Astrocyte (in vitro differentiated cells and primary cell): Measurements from ENCODE around the gene SFT2D1. TPM values are rescaled to one million over a fixed set of nuclear protein-coding genes. Genes with fewer than 3 reads are reported as not detected.

Experiments
- DNase-seq: peaks from one replicate; pipeline ENCODE4 v3.0.0-alpha.2; 2010; ENCODE audit warnings: low read depth
- FAIRE-seq: peaks from 2 replicates; lab custom pipeline; 2011; peaks lifted over from hg19 to GRCh38; lab: Jason Lieb, UNC
- H2AFZ ChIP-seq: 2 replicates; pipeline ENCODE4 v1.6.0; 2012; ENCODE audit warnings: low read depth, low read length, inconsistent platforms
- H3K27ac ChIP-seq: 2 replicates; pipeline ENCODE4 v1.5.1; 2011; ENCODE audit warnings: low read depth, low read length, inconsistent platforms
- H3K27me3 ChIP-seq: 2 replicates; pipeline ENCODE4 v1.6.0; 2011; ENCODE audit warnings: low read length, inconsistent platforms; ENCODE audit not compliant: insufficient read depth
- H3K36me3 ChIP-seq: 2 replicates; pipeline ENCODE4 v1.5.1; 2011; ENCODE audit warnings: low read length, inconsistent platforms; ENCODE audit not compliant: insufficient read depth
- H3K4me1 ChIP-seq: 2 replicates; pipeline ENCODE4 v1.5.1; 2011; ENCODE audit warnings: low read length, inconsistent platforms; ENCODE audit not compliant: insufficient read depth
- H3K4me2 ChIP-seq: 2 replicates; pipeline ENCODE4 v1.6.0; 2012; ENCODE audit warnings: low read length, inconsistent platforms
- H3K4me3 ChIP-seq: 2 replicates; pipeline ENCODE4 v1.5.1; 2011; ENCODE audit warnings: low read depth, mild to moderate bottlenecking, low read length, inconsistent platforms; ENCODE audit not compliant: insufficient read depth
- H3K79me2 ChIP-seq: 2 replicates; pipeline ENCODE4 v1.6.0; 2012; ENCODE audit warnings: mild to moderate bottlenecking, low read length, inconsistent platforms; ENCODE audit not compliant: insufficient read depth
- H3K9ac ChIP-seq: 2 replicates; pipeline ENCODE4 v1.6.0; 2012; ENCODE audit warnings: mild to moderate bottlenecking, low read length, inconsistent platforms
- H3K9me3 ChIP-seq: 2 replicates; pipeline ENCODE4 v1.5.1; 2012; ENCODE audit warnings: low read depth, mild to moderate bottlenecking, low read length, inconsistent platforms; ENCODE audit not compliant: insufficient read depth
- H4K20me1 ChIP-seq: 2 replicates; pipeline ENCODE4 v1.6.0; 2012; ENCODE audit warnings: low read length, inconsistent platforms; ENCODE audit not compliant: insufficient read depth
- H3K27ac Mint-ChIP-seq: one replicate; pipeline ENCODE4 v1.8.0; 2021; ENCODE audit warnings: mild to moderate bottlenecking, mixed read lengths; ENCODE audit not compliant: unreplicated experiment
- H3K27me3 Mint-ChIP-seq: one replicate; pipeline ENCODE4 v1.8.0; 2021; ENCODE audit warnings: low read depth, mixed read lengths; ENCODE audit not compliant: unreplicated experiment
- H3K36me3 Mint-ChIP-seq: one replicate; pipeline ENCODE4 v1.8.0; 2021; ENCODE audit warnings: low read depth, mixed read lengths; ENCODE audit not compliant: unreplicated experiment
- H3K4me1 Mint-ChIP-seq: one replicate; pipeline ENCODE4 v1.8.0; 2021; ENCODE audit warnings: low read depth, mixed read lengths; ENCODE audit not compliant: unreplicated experiment
- H3K4me3 Mint-ChIP-seq: one replicate; pipeline ENCODE4 v1.8.0; 2021; ENCODE audit warnings: mild to moderate bottlenecking, moderate library complexity, mixed read lengths; ENCODE audit not compliant: unreplicated experiment
- H3K9me3 Mint-ChIP-seq: one replicate; pipeline ENCODE4 v1.8.0; 2021; ENCODE audit warnings: mild to moderate bottlenecking, mixed read lengths; ENCODE audit not compliant: unreplicated experiment
- EZH2 ChIP-seq: IDR thresholded peaks from 2 replicates; pipeline ENCODE4 v1.6.1; 2012; ENCODE audit warnings: mild to moderate bottlenecking, low read length, inconsistent platforms; ENCODE audit not compliant: insufficient read depth
- total RNA-seq: library from RNA; stranded (reverse); gene quantifications from 2 replicates; pipeline ENCODE4 v1.2.1, GENCODE V29; 2021
- TF ChIP-seq, protein P1 (sequence below): IDR thresholded peaks from 2 replicates; pipeline ENCODE4 v1.5.1; 2011; ENCODE audit warnings: low read depth, mild to moderate bottlenecking, inconsistent platforms, low read length, moderate library complexity; ENCODE audit not compliant: insufficient read depth

Gene SFT2D1
- total RNA-seq, 1 donor from 2014 or later: 63.9 TPM

DNA sequence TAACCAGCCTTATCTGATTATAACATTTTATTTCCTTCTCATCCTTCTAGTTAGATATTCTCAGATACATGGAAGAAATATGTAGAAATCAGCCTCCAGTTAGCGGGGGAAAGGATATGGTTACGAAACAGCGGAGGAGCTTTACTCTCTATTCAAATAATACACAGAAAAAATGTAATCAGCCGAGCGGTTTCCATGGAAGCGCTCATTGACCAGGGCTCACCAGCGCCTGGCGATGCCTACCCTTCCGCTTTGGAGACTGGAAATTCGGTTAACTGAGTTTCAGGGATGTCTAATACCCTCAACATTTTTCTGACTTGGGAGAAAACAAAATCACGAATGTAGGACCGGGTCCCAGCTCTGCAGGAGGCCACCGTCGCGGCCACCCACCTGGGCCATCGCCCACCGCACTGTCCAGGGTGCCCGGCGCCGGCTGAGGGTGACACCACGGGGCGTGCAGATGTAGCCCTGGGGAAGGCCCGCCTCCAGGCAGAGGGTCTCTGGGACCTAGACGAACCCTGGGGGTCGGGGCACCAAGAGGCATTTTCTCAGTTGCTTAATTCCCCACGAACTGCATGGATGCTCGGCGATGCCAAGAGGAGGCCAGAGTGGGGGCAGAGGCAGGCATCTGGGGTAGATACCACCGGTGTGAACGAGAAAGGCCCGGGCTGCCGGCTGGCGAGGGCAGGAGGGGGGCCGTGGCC is 35.8 kb downstream of the SFT2D1 start:
- Mint-ChIP-seq H3K4me1 (no peaks in the 10 kb centered on the region), H3K27me3 (peaks cover 53% of the 10 kb centered on the region), H3K4me3 (peak overlapping the region; percentile 51), H3K36me3 (peaks cover 2% of the 10 kb centered on the region), H3K27ac (no peak overlapping the region), H3K9me3 (no peaks in the 10 kb centered on the region)
- no peaks in the 10 kb centered on the region for H3K9me3 ChIP-seq
- no peaks in the 10 kb centered on the region for H3K79me2 ChIP-seq
- no peak overlapping the region for H3K4me3 ChIP-seq
- H2AFZ ChIP-seq: peak overlapping the region; percentile 80
- H3K4me2 ChIP-seq: no peak overlapping the region
- no peak overlapping the region for H3K27ac ChIP-seq
- H3K36me3 ChIP-seq: no peaks in the 10 kb centered on the region
- peaks cover 7% of the 10 kb centered on the region for H3K4me1 ChIP-seq
- DNase-seq (no peak), FAIRE-seq (no peak)
- peaks cover 38% of the 10 kb centered on the region for H3K27me3 ChIP-seq
- H3K9ac ChIP-seq: no peak overlapping the region
- no peaks in the 10 kb centered on the region for H4K20me1 ChIP-seq
- TF ChIP-seq, protein P1, sequence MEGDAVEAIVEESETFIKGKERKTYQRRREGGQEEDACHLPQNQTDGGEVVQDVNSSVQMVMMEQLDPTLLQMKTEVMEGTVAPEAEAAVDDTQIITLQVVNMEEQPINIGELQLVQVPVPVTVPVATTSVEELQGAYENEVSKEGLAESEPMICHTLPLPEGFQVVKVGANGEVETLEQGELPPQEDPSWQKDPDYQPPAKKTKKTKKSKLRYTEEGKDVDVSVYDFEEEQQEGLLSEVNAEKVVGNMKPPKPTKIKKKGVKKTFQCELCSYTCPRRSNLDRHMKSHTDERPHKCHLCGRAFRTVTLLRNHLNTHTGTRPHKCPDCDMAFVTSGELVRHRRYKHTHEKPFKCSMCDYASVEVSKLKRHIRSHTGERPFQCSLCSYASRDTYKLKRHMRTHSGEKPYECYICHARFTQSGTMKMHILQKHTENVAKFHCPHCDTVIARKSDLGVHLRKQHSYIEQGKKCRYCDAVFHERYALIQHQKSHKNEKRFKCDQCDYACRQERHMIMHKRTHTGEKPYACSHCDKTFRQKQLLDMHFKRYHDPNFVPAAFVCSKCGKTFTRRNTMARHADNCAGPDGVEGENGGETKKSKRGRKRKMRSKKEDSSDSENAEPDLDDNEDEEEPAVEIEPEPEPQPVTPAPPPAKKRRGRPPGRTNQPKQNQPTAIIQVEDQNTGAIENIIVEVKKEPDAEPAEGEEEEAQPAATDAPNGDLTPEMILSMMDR: no peak
- no peak for TF ChIP-seq EZH2

DNA sequence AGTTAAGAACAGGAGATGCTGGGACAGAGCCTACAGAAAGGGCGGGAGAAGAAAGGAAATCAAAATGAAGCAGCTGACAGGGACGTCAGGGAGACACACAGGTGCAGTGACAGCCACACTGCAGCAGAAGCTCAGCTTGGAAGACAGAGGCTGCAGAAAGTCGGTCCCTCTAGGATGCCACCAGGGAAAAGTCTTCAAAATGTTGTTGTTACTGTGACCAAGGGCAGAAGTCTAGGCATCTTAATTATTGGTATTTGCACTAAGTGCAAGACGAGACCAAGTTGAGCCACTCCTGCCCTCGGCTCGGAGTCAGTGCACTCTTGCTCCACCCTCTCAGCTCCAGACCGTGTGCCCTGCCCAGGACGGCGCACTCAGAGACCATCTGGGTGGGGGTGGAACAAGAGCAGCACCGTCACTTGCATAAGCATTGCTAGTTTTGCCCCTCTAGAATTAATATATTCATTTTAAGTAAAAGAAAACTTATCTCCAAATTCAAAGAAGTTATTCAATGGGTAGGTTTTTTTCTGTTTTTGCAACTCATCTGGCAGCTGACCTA is 36.7 kb downstream of the SFT2D1 start:
- no peaks in the 10 kb centered on the region for H3K9me3 ChIP-seq
- no peaks in the 10 kb centered on the region for H4K20me1 ChIP-seq
- no peak overlapping the region for H2AFZ ChIP-seq
- Mint-ChIP-seq H3K36me3 (peaks cover 2% of the 10 kb centered on the region), H3K4me3 (peak overlapping the region; percentile 42), H3K9me3 (no peaks in the 10 kb centered on the region), H3K4me1 (no peaks in the 10 kb centered on the region), H3K27me3 (peaks cover 49% of the 10 kb centered on the region), H3K27ac (no peak overlapping the region)
- H3K79me2 ChIP-seq: no peaks in the 10 kb centered on the region
- H3K27ac ChIP-seq: no peak overlapping the region
- H3K36me3 ChIP-seq: no peaks in the 10 kb centered on the region
- no peak for DNase-seq
- no peak overlapping the region for H3K9ac ChIP-seq
- H3K4me2 ChIP-seq: no peak overlapping the region
- H3K27me3 ChIP-seq: peaks cover 38% of the 10 kb centered on the region
- TF ChIP-seq EZH2: no peak
- TF ChIP-seq, protein P1: no peak
- H3K4me3 ChIP-seq: no peak overlapping the region
- FAIRE-seq: no peak
- peaks cover 7% of the 10 kb centered on the region for H3K4me1 ChIP-seq

DNA sequence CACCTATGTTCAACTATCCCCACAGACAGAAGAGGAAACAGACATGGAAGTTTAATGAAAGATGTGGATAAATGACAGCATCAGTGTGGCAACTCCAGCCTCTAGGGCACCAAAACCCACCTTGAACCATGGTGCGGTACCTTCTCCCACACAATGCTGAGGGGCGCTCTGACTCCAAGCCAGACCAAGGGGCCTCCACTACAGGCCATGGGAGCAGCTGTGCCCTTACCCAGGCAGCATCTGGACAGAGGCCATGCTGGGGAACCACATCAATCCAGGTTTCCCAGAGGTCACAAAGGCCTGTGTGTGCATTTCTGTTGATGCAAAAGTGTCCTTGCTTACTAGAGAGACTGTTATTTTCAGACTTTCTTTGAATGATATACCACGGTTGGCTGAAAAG is 38.2 kb downstream of the SFT2D1 start:
- TF ChIP-seq, protein P1: no peak
- no peak for TF ChIP-seq EZH2
- Mint-ChIP-seq H3K36me3 (peaks cover 2% of the 10 kb centered on the region), H3K4me1 (no peaks in the 10 kb centered on the region), H3K4me3 (no peak overlapping the region), H3K9me3 (peaks cover 4% of the 10 kb centered on the region), H3K27ac (no peak overlapping the region), H3K27me3 (peaks cover 36% of the 10 kb centered on the region)
- H3K4me2 ChIP-seq: no peak overlapping the region
- H3K27me3 ChIP-seq: peaks cover 30% of the 10 kb centered on the region
- no peak overlapping the region for H3K9ac ChIP-seq
- H4K20me1 ChIP-seq: no peaks in the 10 kb centered on the region
- H3K9me3 ChIP-seq: no peaks in the 10 kb centered on the region
- no peak overlapping the region for H2AFZ ChIP-seq
- H3K4me1 ChIP-seq: peaks cover 7% of the 10 kb centered on the region
- FAIRE-seq (no peak), DNase-seq (no peak)
- H3K79me2 ChIP-seq: no peaks in the 10 kb centered on the region
- no peak overlapping the region for H3K27ac ChIP-seq
- H3K4me3 ChIP-seq: no peak overlapping the region
- H3K36me3 ChIP-seq: no peaks in the 10 kb centered on the region
